Activated naive CD4-positive, alpha-beta T cell treated with anti-CD3 and anti-CD28 coated beads, Interleukin-2, amount 10 ng/mL, durations not matched to agents 7 days and 5 days (primary cell): ENCODE measurements around the gene PAEP.

ENCODE experiments used
- CTCF ChIA-PET: fragments of 350-600 bp; sonication (Branson Sonifier 250); formaldehyde crosslinking; loops from one replicate; lab custom pipeline; 2021; ENCODE audit warnings: antibody characterized with exemption; lab: Charles Lee
- DNase-seq: peaks from one replicate; pipeline ENCODE4 v3.0.0-alpha.2; 2020
- H3K27ac Mint-ChIP-seq: one replicate; pipeline ENCODE4 v1.8.0; 2021; ENCODE audit warnings: mild to moderate bottlenecking, moderate library complexity, mixed read lengths
- H3K27me3 Mint-ChIP-seq: one replicate; pipeline ENCODE4 v1.8.0; 2021; ENCODE audit warnings: mild to moderate bottlenecking, mixed read lengths
- H3K36me3 Mint-ChIP-seq: one replicate; pipeline ENCODE4 v1.8.0; 2021; ENCODE audit warnings: mixed read lengths
- H3K4me1 Mint-ChIP-seq: one replicate; pipeline ENCODE4 v1.8.0; 2021; ENCODE audit warnings: mixed read lengths
- H3K4me3 Mint-ChIP-seq: one replicate; pipeline ENCODE4 v1.8.0; 2021; ENCODE audit warnings: mild to moderate bottlenecking, moderate library complexity, mixed read lengths
- H3K9me3 Mint-ChIP-seq: one replicate; pipeline ENCODE4 v1.8.0; 2021; ENCODE audit warnings: mixed read lengths

The PAEP gene

GRCh38 chr9:135602789-135603481, 41.4 kb downstream of the PAEP start:
- peak; percentile 68 for DNase-seq
- CTCF ChIA-PET = interaction anchor here (0.8 to 1.3 kb wide), 2 partner anchors 19 to 24 kb away, joined by 3 to 4 read pairs; no protein-coding TSS in a partner anchor
- Mint-ChIP-seq H3K9me3 (no peaks in the 10 kb centered on the region), H3K4me3 (no peak overlapping the region), H3K27me3 (peaks cover 11% of the 10 kb centered on the region), H3K27ac (no peak overlapping the region), H3K4me1 (no peaks in the 10 kb centered on the region), H3K36me3 (no peaks in the 10 kb centered on the region)

GRCh38 chr9:135604437-135605237, 43.1 kb downstream of the PAEP start:
- H3K27ac Mint-ChIP-seq = no peak overlapping the region
- peak; percentile 18 for DNase-seq
- H3K4me1 Mint-ChIP-seq = no peaks in the 10 kb centered on the region
- H3K36me3 Mint-ChIP-seq = no peaks in the 10 kb centered on the region
- H3K9me3 Mint-ChIP-seq = no peaks in the 10 kb centered on the region
- H3K27me3 Mint-ChIP-seq = peaks cover 10% of the 10 kb centered on the region
- CTCF ChIA-PET = interaction anchor here (1.3 kb wide), 1 partner anchor 17 kb away, joined by 4 read pairs; no protein-coding TSS in a partner anchor
- no peak overlapping the region for H3K4me3 Mint-ChIP-seq

- CTCF ChIA-PET = no interaction called here
- H3K9me3 Mint-ChIP-seq = no peaks in the 10 kb centered on the region
- H3K36me3 Mint-ChIP-seq = no peaks in the 10 kb centered on the region
- H3K4me3 Mint-ChIP-seq = no peak overlapping the region
- peak; percentile 13 for DNase-seq
- no peak overlapping the region for H3K27ac Mint-ChIP-seq
- no peaks in the 10 kb centered on the region for H3K4me1 Mint-ChIP-seq
- H3K27me3 Mint-ChIP-seq = peaks cover 10% of the 10 kb centered on the region
Observed at GRCh38 chr9:135605238-135605781, 43.8 kb downstream of the PAEP start.

- Mint-ChIP-seq H3K27me3 (peaks cover 10% of the 10 kb centered on the region), H3K4me3 (no peak overlapping the region), H3K4me1 (no peaks in the 10 kb centered on the region), H3K36me3 (no peaks in the 10 kb centered on the region), H3K9me3 (no peaks in the 10 kb centered on the region), H3K27ac (no peak overlapping the region)
- no peak for DNase-seq
- CTCF ChIA-PET = interaction anchor here (0.7 kb wide), 1 partner anchor 539 kb away, joined by 3 read pairs; no protein-coding TSS in a partner anchor
Observed at GRCh38 chr9:135606885-135607259, 45.3 kb downstream of the PAEP start.

GRCh38 chr9:135607401-135608293, 46.1 kb downstream of the PAEP start:
- Mint-ChIP-seq H3K4me1 (no peaks in the 10 kb centered on the region), H3K4me3 (no peak overlapping the region), H3K36me3 (no peaks in the 10 kb centered on the region), H3K9me3 (no peaks in the 10 kb centered on the region), H3K27me3 (peaks cover 10% of the 10 kb centered on the region), H3K27ac (no peak overlapping the region)
- CTCF ChIA-PET = no interaction called here
- DNase-seq = no peak

- no peak for DNase-seq
- CTCF ChIA-PET = no interaction called here
- Mint-ChIP-seq H3K27me3 (peaks cover 2% of the 10 kb centered on the region), H3K36me3 (no peaks in the 10 kb centered on the region), H3K9me3 (no peaks in the 10 kb centered on the region), H3K27ac (no peak overlapping the region), H3K4me3 (no peak overlapping the region), H3K4me1 (no peaks in the 10 kb centered on the region)
Observed at GRCh38 chr9:135608294-135608998, 46.9 kb downstream of the PAEP start.

- CTCF ChIA-PET = no interaction called here
- no peak for DNase-seq
- Mint-ChIP-seq H3K4me3 (no peak overlapping the region), H3K27me3 (no peaks in the 10 kb centered on the region), H3K27ac (no peak overlapping the region), H3K36me3 (no peaks in the 10 kb centered on the region), H3K4me1 (no peaks in the 10 kb centered on the region), H3K9me3 (no peaks in the 10 kb centered on the region)
Observed at GRCh38 chr9:135608999-135609317, 47.4 kb downstream of the PAEP start.

- Mint-ChIP-seq H3K9me3 (no peaks in the 10 kb centered on the region), H3K4me3 (no peak overlapping the region), H3K27ac (no peak overlapping the region), H3K36me3 (no peaks in the 10 kb centered on the region), H3K4me1 (no peaks in the 10 kb centered on the region), H3K27me3 (no peaks in the 10 kb centered on the region)
- DNase-seq = no peak
- CTCF ChIA-PET = no interaction called here
Observed at GRCh38 chr9:135609366-135609955, 47.9 kb downstream of the PAEP start.

GRCh38 chr9:135610290-135611141, 49.0 kb downstream of the PAEP start:
- no peaks in the 10 kb centered on the region for H3K9me3 Mint-ChIP-seq

GRCh38 chr9:135611142-135611874, 49.8 kb downstream of the PAEP start:
- Mint-ChIP-seq H3K4me1 (no peaks in the 10 kb centered on the region), H3K9me3 (no peaks in the 10 kb centered on the region), H3K4me3 (no peak overlapping the region), H3K27ac (no peak overlapping the region), H3K27me3 (no peaks in the 10 kb centered on the region), H3K36me3 (no peaks in the 10 kb centered on the region)
- CTCF ChIA-PET = no interaction called here
- DNase-seq = no peak

More at GRCh38 chr9:135610290-135611141, 49.0 kb downstream of the PAEP start:
- Mint-ChIP-seq H3K4me1 (no peaks in the 10 kb centered on the region), H3K4me3 (no peak overlapping the region), H3K27ac (no peak overlapping the region), H3K27me3 (no peaks in the 10 kb centered on the region), H3K36me3 (no peaks in the 10 kb centered on the region)
- DNase-seq = no peak
- CTCF ChIA-PET = no interaction called here

- DNase-seq = no peak
- Mint-ChIP-seq H3K36me3 (no peaks in the 10 kb centered on the region), H3K4me1 (no peaks in the 10 kb centered on the region), H3K4me3 (no peak overlapping the region), H3K9me3 (no peaks in the 10 kb centered on the region), H3K27me3 (no peaks in the 10 kb centered on the region), H3K27ac (no peak overlapping the region)
- CTCF ChIA-PET = no interaction called here
Observed at GRCh38 chr9:135611875-135612209, 50.3 kb downstream of the PAEP start.

- H3K27me3 Mint-ChIP-seq = no peaks in the 10 kb centered on the region
Observed at GRCh38 chr9:135612437-135612836, 50.9 kb downstream of the PAEP start.

More at GRCh38 chr9:135612437-135612836, 50.9 kb downstream of the PAEP start:
- Mint-ChIP-seq H3K27ac (no peak overlapping the region), H3K36me3 (no peaks in the 10 kb centered on the region), H3K9me3 (no peaks in the 10 kb centered on the region), H3K4me3 (no peak overlapping the region), H3K4me1 (no peaks in the 10 kb centered on the region)
- DNase-seq = no peak
- CTCF ChIA-PET = no interaction called here
